ENCODE data around the gene POLR3A. TPM values are rescaled to one million over a fixed set of nuclear protein-coding genes. Genes with fewer than 3 reads are reported as not detected.

The POLR3A gene
- total and polyA plus RNA-seq, 2 of the 13 experiments (the other 11 are each of a cell fraction or from before 2014, with no cell fraction given), result 13.6 to 19.2 TPM

- no peak for TF ChIP-seq PRMT3 (CRISPR knock-in tag; IDR thresholded peaks at IDR 0.05; ENCODE audit: borderline replicate concordance, low read depth)
- TF ChIP-seq SALL2 (CRISPR knock-in tag; IDR thresholded peaks at IDR 0.05), result peak; percentile 63; the same call in 1 of the 2 replicates
- TF ChIP-seq MYC (CRISPR knock-in tag; IDR thresholded peaks at IDR 0.05; ENCODE audit: borderline replicate concordance), result peak; percentile 99
- TF ChIP-seq ZNF646 (CRISPR knock-in tag; IDR thresholded peaks at IDR 0.05), result no peak
- TF ChIP-seq STAG1 (CRISPR knock-in tag; IDR thresholded peaks at IDR 0.05), result no peak
- TF ChIP-seq NFE2 (CRISPR knock-in tag; IDR thresholded peaks at IDR 0.05), result no peak
- 0 out of 2 replicates have a peak, but pooled peaks have one; percentile 11 for TF ChIP-seq SOX13 (IDR thresholded peaks at IDR 0.05)
- no peak; a peak in 1 of 4 replicates for TF ChIP-seq SOX13 (CRISPR knock-in tag; conservative IDR thresholded peaks at IDR 0.05 in 1 of 2, IDR thresholded peaks at IDR 0.05 in 1 of 2)
- no peak for TF ChIP-seq GPBP1L1 (CRISPR knock-in tag; IDR thresholded peaks at IDR 0.05)
- TF ChIP-seq CC2D1A (CRISPR knock-in tag; IDR thresholded peaks at IDR 0.05), result no peak
- TF ChIP-seq ELF3 (CRISPR knock-in tag; IDR thresholded peaks at IDR 0.05), result peak; percentile 72
- peak; percentile 22; the same call in 1 of the 2 replicates for TF ChIP-seq ZNF143 (CRISPR knock-in tag; IDR thresholded peaks at IDR 0.05)
- no peak for TF ChIP-seq NBN (conservative IDR thresholded peaks at IDR 0.05)
- TF ChIP-seq PRDM10 (CRISPR knock-in tag; IDR thresholded peaks at IDR 0.05; ENCODE audit: low read depth), result no peak
- TF ChIP-seq ZBTB20 (CRISPR knock-in tag; IDR thresholded peaks at IDR 0.05; ENCODE audit: borderline replicate concordance, low read depth), result peak; percentile 82; the same call in 1 of the 2 replicates
- TF ChIP-seq MED1 (CRISPR knock-in tag; IDR thresholded peaks at IDR 0.05), result no peak; the same call in none of the 2 replicates
- TF ChIP-seq KMT2A (CRISPR knock-in tag; IDR thresholded peaks at IDR 0.05), result peak; percentile 88
- TF ChIP-seq ZNF256 (CRISPR knock-in tag; conservative IDR thresholded peaks at IDR 0.05), result no peak
- TF ChIP-seq AKAP8 (CRISPR knock-in tag; IDR thresholded peaks at IDR 0.05), result no peak
Measured at GRCh38 chr10:78033637-78034470, 4.5 kb upstream of the POLR3A start, which contains the start of gene RPS24 (continued).
